Left ventricle myocardium inferior (tissue), 1 donor: ENCODE data around the gene SCFD2. TPM values are rescaled to one million over a fixed set of nuclear protein-coding genes. Genes with fewer than 3 reads are reported as not detected.

Experiments
- DNase-seq: peaks from one replicate; pipeline ENCODE4 v3.0.0-alpha.2; 2020
- H3K27ac ChIP-seq: fragments of 200-600 bp; replicated peaks from 2 replicates; pipeline ENCODE4 v1.8.0; 2021
- H3K27me3 ChIP-seq: fragments of 200-600 bp; 2 replicates; pipeline ENCODE4 v1.8.0; 2021; ENCODE audit warnings: low read depth
- H3K36me3 ChIP-seq: fragments of 200-600 bp; 2 replicates; pipeline ENCODE4 v1.8.0; 2021
- H3K4me1 ChIP-seq: fragments of 200-600 bp; 2 replicates; pipeline ENCODE4 v1.8.0; 2021
- H3K4me3 ChIP-seq: fragments of 200-600 bp; 2 replicates; pipeline ENCODE4 v1.8.0; 2021; ENCODE audit warnings: mild to moderate bottlenecking, moderate library complexity
- H3K9me3 ChIP-seq: fragments of 200-600 bp; replicated peaks from 2 replicates; pipeline ENCODE4 v1.8.0; 2021
- CTCF ChIP-seq: fragments of 200-600 bp; IDR thresholded peaks from 2 replicates; pipeline ENCODE4 v1.8.0; 2021; ENCODE audit warnings: antibody characterized with exemption, mild to moderate bottlenecking, borderline replicate concordance
- intact Hi-C: fragments of 100-400 bp; cut with micrococcal nuclease; formaldehyde crosslinking; loops from one replicate; pipeline ENCODE4 v1.11.0; 2022
- total RNA-seq: library from RNA; stranded (reverse); fragmentation: NEBNext Ultra II Directional; extraction: Animal tissue kit (Norgen Biotek cat#: 25700); gene quantifications from one replicate; pipeline ENCODE4 v1.2.1, GENCODE V29; 2021
- donor health status: DM: no; HTN: yes; CAD: no; lungs with severe emphysema.

The SCFD2 gene
- total RNA-seq, 1 donor from 2014 or later = 9.3 TPM

DNA sequence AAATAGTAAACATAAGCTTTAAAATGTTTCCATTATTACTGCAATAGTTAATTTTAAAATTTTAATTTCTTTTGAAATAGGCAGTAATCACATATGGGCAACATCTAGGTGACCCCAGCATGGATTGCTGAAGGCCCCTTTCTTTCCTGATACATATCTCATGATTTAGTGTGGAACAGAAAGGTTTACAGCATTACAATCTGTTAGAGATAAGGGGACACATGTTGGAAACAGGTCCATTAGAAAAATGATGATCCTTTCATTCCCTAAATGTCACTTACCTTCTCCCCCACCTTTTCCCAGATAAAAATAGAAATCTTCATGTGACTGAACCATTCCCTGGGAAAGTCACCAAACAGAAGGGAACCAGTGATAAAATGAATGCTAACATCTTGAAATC, 413.3 kb downstream of the SCFD2 start:
- DNase-seq = no peak
- Histone ChIP-seq H3K4me3 (no peak overlapping the region), H3K27ac (peak overlapping the region; percentile 13), H3K36me3 (no peaks in the 10 kb centered on the region), H3K27me3 (no peaks in the 10 kb centered on the region), H3K9me3 (no peaks in the 10 kb centered on the region), H3K4me1 (peaks cover 34% of the 10 kb centered on the region)
- no peak for TF ChIP-seq CTCF
- intact Hi-C loops = no loop called here

- H3K4me1 ChIP-seq = peaks cover 29% of the 10 kb centered on the region
- no peak overlapping the region for H3K27ac ChIP-seq
- no peak overlapping the region for H3K4me3 ChIP-seq
- DNase-seq = no peak
- H3K36me3 ChIP-seq = no peaks in the 10 kb centered on the region
- TF ChIP-seq CTCF = no peak
- H3K27me3 ChIP-seq = no peaks in the 10 kb centered on the region
- no peaks in the 10 kb centered on the region for H3K9me3 ChIP-seq
- intact Hi-C loops = no loop called here
Measured at GRCh38 chr4:52951016-52951415, 414.8 kb downstream of the SCFD2 start.

- Histone ChIP-seq H3K27ac (no peak overlapping the region), H3K27me3 (no peaks in the 10 kb centered on the region), H3K9me3 (no peaks in the 10 kb centered on the region), H3K4me1 (peaks cover 37% of the 10 kb centered on the region), H3K4me3 (no peak overlapping the region), H3K36me3 (no peaks in the 10 kb centered on the region)
- no peak for TF ChIP-seq CTCF
- intact Hi-C loops = no loop called here
- DNase-seq = no peak
Measured at GRCh38 chr4:52950226-52950625, 415.6 kb downstream of the SCFD2 start.

- intact Hi-C loops = no loop called here
- no peak for DNase-seq
Measured at GRCh38 chr4:52949336-52949735, 416.5 kb downstream of the SCFD2 start.

GRCh38 chr4:52948057-52948423, 417.8 kb downstream of the SCFD2 start:
- H3K27ac ChIP-seq = peak overlapping the region; percentile 84

More at GRCh38 chr4:52949336-52949735, 416.5 kb downstream of the SCFD2 start:
- Histone ChIP-seq H3K27me3 (no peaks in the 10 kb centered on the region), H3K4me3 (no peak overlapping the region), H3K27ac (no peak overlapping the region), H3K9me3 (no peaks in the 10 kb centered on the region), H3K36me3 (no peaks in the 10 kb centered on the region), H3K4me1 (peaks cover 40% of the 10 kb centered on the region)
- no peak for TF ChIP-seq CTCF

More at GRCh38 chr4:52948057-52948423, 417.8 kb downstream of the SCFD2 start:
- no peak for DNase-seq
- Histone ChIP-seq H3K4me1 (peaks cover 47% of the 10 kb centered on the region), H3K36me3 (no peaks in the 10 kb centered on the region), H3K4me3 (no peak overlapping the region), H3K27me3 (no peaks in the 10 kb centered on the region), H3K9me3 (no peaks in the 10 kb centered on the region)
- no peak for TF ChIP-seq CTCF
- intact Hi-C loops = no loop called here
